PC-3 (cell line): Measurements from ENCODE around the gene KRTAP19-2. TPM values are rescaled to one million over a fixed set of nuclear protein-coding genes. Genes with fewer than 3 reads are reported as not detected.

ENCODE experiments used
- ATAC-seq: fragments of 200-7000 bp; cut with Tn5 transposase; 2 replicates; pipeline ENCODE4 v1.9.1; 2020; ENCODE audit warnings: mild to moderate bottlenecking, moderate library complexity
- Bru-seq: library from RNA; stranded (reverse); fragments of 400-500 nt; gene quantifications from one replicate; lab custom pipeline; 2021; lab: Mats Ljungman, UMichigan
- BruChase-seq, 2 experiments: library from RNA; stranded (reverse); fragments of 400-500 nt; gene quantifications; one replicate each; lab custom pipeline; 2021; lab: Mats Ljungman, UMichigan
- BruUV-seq: library from RNA; stranded (reverse); fragments of 400-500 nt; replicated peaks from 2 replicates; lab custom pipeline; 2021; lab: Mats Ljungman, UMichigan
- CTCF ChIA-PET: fragments of 300-600 bp; sonication (Branson Sonifier 250); formaldehyde crosslinking; loops from one replicate; lab custom pipeline; 2022; ENCODE audit warnings: antibody characterized with exemption; lab: Charles Lee
- POLR2A ChIA-PET: fragments of 300-600 bp; sonication (Branson Sonifier 250); formaldehyde crosslinking; loops from one replicate; lab custom pipeline; 2022; ENCODE audit warnings: antibody characterized with exemption; ENCODE audit not compliant: unreplicated experiment; lab: Charles Lee
- DNase-seq: peaks from one replicate; pipeline ENCODE4 v3.0.0-alpha.2; 2015
- H2AFZ ChIP-seq: fragments of 300-600 bp; sonication (generic); 2 replicates; pipeline ENCODE4 v1.6.0; 2016; ENCODE audit warnings: antibody characterized with exemption, low read length
- H3F3A ChIP-seq: fragments of 300-600 bp; sonication (generic); one replicate; pipeline ENCODE4 v1.6.0; 2017; ENCODE audit warnings: antibody characterized with exemption, low read length, control low read depth, mild to moderate bottlenecking; ENCODE audit not compliant: unreplicated experiment
- H3K27ac ChIP-seq: fragments of 300-600 bp; sonication (generic); 2 replicates; pipeline ENCODE4 v1.5.1; 2016; ENCODE audit warnings: mild to moderate bottlenecking, low read length
- H3K27me3 ChIP-seq: fragments of 300-600 bp; sonication (generic); 2 replicates; pipeline ENCODE4 v1.6.1; 2016; ENCODE audit warnings: low read length, mixed read lengths
- H3K36me3 ChIP-seq: fragments of 300-600 bp; sonication (generic); 2 replicates; pipeline ENCODE4 v1.6.1; 2016; ENCODE audit warnings: low read depth, mixed run types, low read length, mixed read lengths
- H3K4me1 ChIP-seq: fragments of 300-600 bp; sonication (generic); 2 replicates; pipeline ENCODE4 v1.5.1; 2016; ENCODE audit warnings: low read length; ENCODE audit not compliant: insufficient read depth
- H3K4me2 ChIP-seq: fragments of 300-600 bp; sonication (generic); 2 replicates; pipeline ENCODE4 v1.6.0; 2016; ENCODE audit warnings: low read length
- H3K4me3 ChIP-seq: fragments of 300-600 bp; sonication (generic); 2 replicates; pipeline ENCODE4 v1.5.1; 2016; ENCODE audit warnings: mild to moderate bottlenecking, low read length, mixed read lengths
- H3K79me2 ChIP-seq: fragments of 300-600 bp; sonication (generic); 2 replicates; pipeline ENCODE4 v1.6.1; 2017; ENCODE audit warnings: low read length, mixed read lengths
- H3K9ac ChIP-seq: fragments of 300-600 bp; sonication (generic); 2 replicates; pipeline ENCODE4 v1.6.0; 2016; ENCODE audit warnings: mild to moderate bottlenecking, low read length
- H3K9me2 ChIP-seq: fragments of 300-600 bp; sonication (generic); replicated peaks from 2 replicates; pipeline ENCODE4 v1.6.1; 2016; ENCODE audit warnings: mixed run types, low read length, mixed read lengths
- H3K9me3 ChIP-seq: fragments of 300-600 bp; sonication (generic); 2 replicates; pipeline ENCODE4 v1.6.1; 2016; ENCODE audit warnings: low read length, mixed read lengths
- H4K20me1 ChIP-seq: fragments of 300-600 bp; sonication (generic); 2 replicates; pipeline ENCODE4 v1.6.1; 2016; ENCODE audit warnings: low read length, mixed read lengths
- EZH2 ChIP-seq: fragments of 300-600 bp; sonication (generic); IDR thresholded peaks from one replicate; pipeline ENCODE4 v1.6.1; 2017; ENCODE audit warnings: antibody characterized with exemption, mild to moderate bottlenecking, low read length; ENCODE audit not compliant: unreplicated experiment
- EZH2phosphoT487 ChIP-seq: fragments of 300-600 bp; sonication (generic); IDR thresholded peaks from 2 replicates; pipeline ENCODE4 v1.6.1; 2018; ENCODE audit warnings: mild to moderate bottlenecking, antibody characterized with exemption, low read length, borderline replicate concordance
- intact Hi-C: fragments of 100-400 bp; cut with micrococcal nuclease; formaldehyde crosslinking; loops from 2 replicates; pipeline ENCODE4 v1.9.0; 2023
- long read RNA-seq: library from polyadenylated mRNA; unstranded; transcript quantifications from one replicate; pipeline ENCODE4 v2.0.0, GENCODE V29; 2021; ENCODE audit not compliant: unreplicated experiment
- total RNA-seq: library from RNA; depleted of rRNA; stranded (reverse); fragments of >200 nt; gene quantifications from 2 replicates; pipeline ENCODE4 v1.2.3, GENCODE V29; 2014; rRNA removed
- TF ChIP-seq, protein P1 (sequence below): fragments of 300-600 bp; sonication (generic); conservative IDR thresholded peaks from 2 replicates; pipeline ENCODE4 v1.5.1; 2017; ENCODE audit warnings: antibody characterized with exemption, low read depth, mild to moderate bottlenecking, low read length

The KRTAP19-2 gene, protein sequence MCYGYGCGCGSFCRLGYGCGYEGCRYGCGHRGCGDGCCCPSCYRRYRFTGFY
- not detected in 2 replicates for total RNA-seq
- not detected for Bru-seq, nascent RNA
- not detected for BruChase-seq, experiment 1, labeled RNA remaining after a 6-hour chase
- BruChase-seq, experiment 2, labeled RNA remaining after a 2-hour chase: not detected
- long read RNA-seq: 0 reads

DNA sequence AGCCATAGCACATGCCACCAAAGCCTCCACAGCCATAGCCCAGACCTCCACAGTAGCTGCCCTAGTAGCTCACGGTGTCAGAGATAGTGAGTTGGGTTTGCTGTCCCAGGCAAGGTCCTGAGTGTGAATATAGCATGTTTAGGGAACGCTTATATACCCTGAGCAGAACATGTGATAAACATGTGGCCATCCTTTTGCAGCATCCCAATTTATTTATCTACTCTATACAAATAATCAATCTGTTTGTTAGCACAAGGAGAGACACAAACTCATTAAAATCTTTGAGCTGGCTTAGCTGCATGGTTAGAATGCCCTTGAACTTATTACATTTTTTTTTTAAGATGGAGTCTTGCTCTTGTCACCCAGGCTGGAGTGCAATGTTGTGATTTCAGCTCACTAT is at the start of gene KRTAP19-2:
Gene KRTAP19-2 (minus strand): TSS at position 101 of the 400 bp plus-strand sequence. CDS start 88 bp downstream, at position 13.
- H3F3A ChIP-seq: no peaks in the 10 kb centered on the region

DNA sequence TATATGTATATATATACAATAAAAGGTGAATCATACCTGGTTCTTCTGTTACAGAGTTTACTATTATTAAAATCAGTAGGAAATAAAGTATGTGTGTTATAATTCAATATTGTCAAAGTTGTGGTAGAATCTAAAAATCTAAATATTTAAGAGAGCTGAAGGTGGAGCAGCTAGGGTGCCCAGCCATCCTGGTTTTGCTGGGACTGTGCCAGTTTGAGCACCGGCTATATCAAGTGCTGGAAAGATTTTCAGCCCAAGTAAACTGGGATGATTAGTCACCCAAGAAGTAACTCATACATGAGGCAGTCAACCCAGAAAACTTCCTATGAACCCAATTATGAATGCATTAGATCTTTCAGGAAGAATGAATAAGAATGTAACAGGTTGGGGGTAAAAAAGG is 31.6 kb upstream of the KRTAP19-2 start:
- H2AFZ ChIP-seq: no peak overlapping the region
- peak; percentile 43 for DNase-seq
- H3K36me3 ChIP-seq: no peaks in the 10 kb centered on the region
- H3K4me3 ChIP-seq: no peak overlapping the region
- H3K9me3 ChIP-seq: no peaks in the 10 kb centered on the region
- H3K4me2 ChIP-seq: no peak overlapping the region
- CTCF ChIA-PET: no interaction called here
- BruUV-seq: no TSS peak
- no peaks in the 10 kb centered on the region for H3F3A ChIP-seq
- H3K27ac ChIP-seq: no peak overlapping the region
- no peaks in the 10 kb centered on the region for H3K79me2 ChIP-seq
- no peak for TF ChIP-seq EZH2
- no peak for TF ChIP-seq EZH2phosphoT487
- TF ChIP-seq, protein P1, sequence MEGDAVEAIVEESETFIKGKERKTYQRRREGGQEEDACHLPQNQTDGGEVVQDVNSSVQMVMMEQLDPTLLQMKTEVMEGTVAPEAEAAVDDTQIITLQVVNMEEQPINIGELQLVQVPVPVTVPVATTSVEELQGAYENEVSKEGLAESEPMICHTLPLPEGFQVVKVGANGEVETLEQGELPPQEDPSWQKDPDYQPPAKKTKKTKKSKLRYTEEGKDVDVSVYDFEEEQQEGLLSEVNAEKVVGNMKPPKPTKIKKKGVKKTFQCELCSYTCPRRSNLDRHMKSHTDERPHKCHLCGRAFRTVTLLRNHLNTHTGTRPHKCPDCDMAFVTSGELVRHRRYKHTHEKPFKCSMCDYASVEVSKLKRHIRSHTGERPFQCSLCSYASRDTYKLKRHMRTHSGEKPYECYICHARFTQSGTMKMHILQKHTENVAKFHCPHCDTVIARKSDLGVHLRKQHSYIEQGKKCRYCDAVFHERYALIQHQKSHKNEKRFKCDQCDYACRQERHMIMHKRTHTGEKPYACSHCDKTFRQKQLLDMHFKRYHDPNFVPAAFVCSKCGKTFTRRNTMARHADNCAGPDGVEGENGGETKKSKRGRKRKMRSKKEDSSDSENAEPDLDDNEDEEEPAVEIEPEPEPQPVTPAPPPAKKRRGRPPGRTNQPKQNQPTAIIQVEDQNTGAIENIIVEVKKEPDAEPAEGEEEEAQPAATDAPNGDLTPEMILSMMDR: no peak
- intact Hi-C loops: no loop called here
- 0 out of 2 replicates have a peak, but pooled peaks have one; percentile 27 for ATAC-seq
- H3K9ac ChIP-seq: no peak overlapping the region
- no peaks in the 10 kb centered on the region for H4K20me1 ChIP-seq
- no peaks in the 10 kb centered on the region for H3K27me3 ChIP-seq
- POLR2A ChIA-PET: no interaction called here
- no peaks in the 10 kb centered on the region for H3K9me2 ChIP-seq
- H3K4me1 ChIP-seq: no peaks in the 10 kb centered on the region

More for the DNA sequence above, at the start of gene KRTAP19-2:
- BruUV-seq: no TSS peak
- Histone ChIP-seq H3K4me2 (no peak within 1 kb of the TSS), H3K36me3 (no peaks in the 10 kb centered on the region), H3K9me3 (no peaks in the 10 kb centered on the region), H3K27ac (no peak within 1 kb of the TSS), H4K20me1 (no peaks in the 10 kb centered on the region), H2AFZ (no peak within 1 kb of the TSS), H3K27me3 (no peaks in the 10 kb centered on the region), H3K79me2 (no peaks in the 10 kb centered on the region), H3K4me3 (no peak within 1 kb of the TSS), H3K9ac (no peak within 1 kb of the TSS), H3K4me1 (no peaks in the 10 kb centered on the region), H3K9me2 (no peaks in the 10 kb centered on the region)
- ChIA-PET POLR2A (no interaction called here), CTCF (no interaction called here)
- intact Hi-C loops: no loop called here
- DNase-seq (no peak), ATAC-seq (no peak)
- TF ChIP-seq, protein P1: no peak
- TF ChIP-seq EZH2phosphoT487 (no peak), EZH2 (no peak)

DNA sequence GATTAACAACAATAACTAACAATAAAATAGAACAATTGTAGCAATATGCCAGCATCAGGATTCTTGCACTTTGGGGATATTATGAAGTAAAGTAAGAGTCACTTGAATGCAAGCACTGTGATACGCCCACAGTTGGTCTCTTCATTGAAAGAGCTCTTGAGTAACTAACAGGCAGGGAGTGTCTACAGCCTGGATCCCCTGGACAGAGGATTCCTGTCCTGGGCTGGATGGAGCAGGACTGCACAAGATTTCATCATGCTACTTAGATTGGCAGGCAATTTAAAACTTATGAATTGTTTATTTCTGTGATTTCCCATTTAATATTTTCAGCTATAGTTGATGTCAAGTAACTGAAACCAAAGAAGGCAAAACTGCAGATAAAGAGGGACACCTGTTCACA is 28.4 kb upstream of the KRTAP19-2 start:
- no peak for ATAC-seq

More for the DNA sequence above, 28.4 kb upstream of the KRTAP19-2 start:
- Histone ChIP-seq H3K9ac (no peak overlapping the region), H3K27ac (no peak overlapping the region), H3K9me2 (no peaks in the 10 kb centered on the region), H3K27me3 (no peaks in the 10 kb centered on the region), H3K4me2 (no peak overlapping the region), H3F3A (no peaks in the 10 kb centered on the region), H3K4me3 (no peak overlapping the region), H2AFZ (no peak overlapping the region), H3K9me3 (no peaks in the 10 kb centered on the region), H3K79me2 (no peaks in the 10 kb centered on the region), H4K20me1 (no peaks in the 10 kb centered on the region), H3K4me1 (no peaks in the 10 kb centered on the region), H3K36me3 (no peaks in the 10 kb centered on the region)
- TF ChIP-seq EZH2: no peak
- TF ChIP-seq, protein P1: no peak
- no peak for TF ChIP-seq EZH2phosphoT487
- intact Hi-C loops: no loop called here
- ChIA-PET POLR2A (no interaction called here), CTCF (no interaction called here)
- no TSS peak for BruUV-seq
- no peak for DNase-seq
